ENCODE results near the gene PPIP5K1. TPM values are rescaled to one million over a fixed set of nuclear protein-coding genes. Genes with fewer than 3 reads are reported as not detected.
"Not testable (repeated sequence)": the region's sequence is repeated elsewhere in the genome, so short reads cannot be mapped to it uniquely, and the experiment has no call there.

Gene PPIP5K1
- total RNA-seq, 5 donors from 2014 or later (not counting 1 experiment from before 2014, with no cell fraction given): 30.0 to 47.1 (median 39.1) TPM

DNA sequence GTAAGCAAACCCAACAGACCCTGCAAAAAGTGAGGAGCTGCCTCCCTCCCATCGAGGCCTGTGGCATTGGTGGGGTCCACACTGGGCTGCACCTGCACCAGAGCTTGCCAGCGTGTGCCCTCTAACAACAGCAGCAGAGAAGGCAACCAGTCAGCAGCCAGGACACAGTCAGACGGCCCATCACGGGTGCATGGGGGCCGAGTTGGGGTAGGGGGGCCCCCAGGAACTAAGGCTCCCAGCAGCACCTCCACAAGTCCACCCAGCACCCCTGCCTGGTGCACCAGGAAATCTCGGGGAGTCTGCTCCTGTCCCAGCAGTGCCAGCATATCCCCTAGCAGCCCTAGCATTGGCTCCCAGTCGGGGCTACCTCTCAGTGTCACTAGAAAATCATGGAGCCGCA lies 27.7 kb upstream of the PPIP5K1 start:
- H3K9me3 ChIP-seq; CTCF ChIA-PET; H3K27ac Mint-ChIP-seq; H3K4me3 ChIP-seq (ENCODE audit: control insufficient read depth in 1 of 2, extremely low read depth in 1 of 2, low read length in 1 of 2); H3K36me3 ChIP-seq (ENCODE audit: control insufficient read depth in 2 of 2, extremely low read depth in 1 of 2, insufficient read depth in 1 of 2, low read length in 1 of 2); H3K4me1 Mint-ChIP-seq; H3K4me1 ChIP-seq (ENCODE audit: control insufficient read depth in 1 of 2, extremely low read depth in 1 of 2, insufficient read depth in 2 of 2, low read length in 2 of 2); POLR2A ChIA-PET; H3K27me3 ChIP-seq (replicated peaks in 1 of 2; ENCODE audit: control insufficient read depth in 2 of 2, extremely low read depth in 1 of 2, insufficient read depth in 2 of 2, low read length in 1 of 2); H3K4me3 Mint-ChIP-seq; H3K9me3 Mint-ChIP-seq; H3K36me3 Mint-ChIP-seq; H3K27ac ChIP-seq (ENCODE audit: low read length); ATAC-seq (replicated peaks in 1 of 4); DNase-seq: not testable (repeated sequence)
- H3K27me3 Mint-ChIP-seq: peaks cover 9 to 12% of the 10 kb centered on the region in 2 donors
- WGBS (ENCODE audit: insufficient coverage): no CpG with 5 or more reads among the region's 8 CpGs

DNA sequence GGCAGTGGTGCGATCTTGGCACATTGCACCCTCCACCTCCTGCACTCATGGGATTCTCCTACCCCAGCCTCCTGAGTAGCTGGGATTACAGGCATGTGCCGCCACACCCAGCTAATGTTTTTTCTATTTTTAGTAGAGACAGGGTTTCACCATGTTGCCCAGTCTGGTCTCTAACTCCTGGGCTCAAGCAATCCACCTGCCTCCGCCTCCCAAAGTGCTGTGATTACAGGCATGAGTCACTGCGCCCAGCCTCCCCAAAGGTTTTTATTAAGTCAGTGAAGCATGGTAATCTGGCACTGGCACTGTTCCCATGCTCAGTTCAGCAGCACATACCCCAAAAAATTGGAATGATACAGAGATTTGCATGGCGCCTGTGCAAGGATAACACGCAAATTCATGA lies 12.2 kb upstream of the PPIP5K1 start:
- H3K4me1 ChIP-seq (ENCODE audit: control insufficient read depth in 1 of 2, extremely low read depth in 1 of 2, insufficient read depth in 2 of 2, low read length in 2 of 2); H3K27ac ChIP-seq (ENCODE audit: low read length); DNase-seq; H3K4me1 Mint-ChIP-seq; H3K27ac Mint-ChIP-seq; CTCF ChIA-PET; H3K4me3 Mint-ChIP-seq; H3K9me3 Mint-ChIP-seq; H3K4me3 ChIP-seq (ENCODE audit: control insufficient read depth in 1 of 2, extremely low read depth in 1 of 2, low read length in 1 of 2); H3K9me3 ChIP-seq; H3K36me3 ChIP-seq (ENCODE audit: control insufficient read depth in 2 of 2, extremely low read depth in 1 of 2, insufficient read depth in 1 of 2, low read length in 1 of 2); ATAC-seq (replicated peaks in 1 of 4); H3K36me3 Mint-ChIP-seq; H3K27me3 ChIP-seq (replicated peaks in 1 of 2; ENCODE audit: control insufficient read depth in 2 of 2, extremely low read depth in 1 of 2, insufficient read depth in 2 of 2, low read length in 1 of 2): not testable (repeated sequence)
- 90% methylated on average over 4 of the region's 6 CpGs for WGBS (ENCODE audit: insufficient coverage)
- POLR2A ChIA-PET: interaction anchor here in 1 of 2 donors (0.6 kb wide), 1 partner anchor 204 kb away, joined by 3 read pairs; no protein-coding TSS in a partner anchor
- H3K27me3 Mint-ChIP-seq: peaks cover 20 to 24% of the 10 kb centered on the region in 2 donors

DNA sequence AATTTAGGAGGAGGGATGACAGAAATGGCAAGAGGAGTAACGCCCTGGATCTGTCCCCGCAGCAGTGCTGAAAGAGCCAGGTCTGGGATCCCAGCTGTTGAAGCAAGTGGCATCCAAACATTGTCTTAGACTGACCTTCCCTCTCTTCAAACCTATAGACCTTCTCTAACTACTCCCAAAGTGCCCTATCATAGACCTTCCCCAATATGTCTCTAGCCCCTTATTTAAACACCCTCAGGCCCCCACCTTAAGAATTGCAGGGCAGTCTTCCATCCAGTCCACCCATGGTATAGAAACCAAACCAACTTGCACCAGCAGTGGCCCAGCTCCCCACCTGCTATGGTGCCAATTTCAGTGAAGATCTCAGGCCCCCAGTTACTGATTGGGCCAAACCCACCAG lies 10.2 kb upstream of the PPIP5K1 start:
- POLR2A ChIA-PET; H3K27ac ChIP-seq (ENCODE audit: low read length); CTCF ChIA-PET; H3K4me1 ChIP-seq (ENCODE audit: control insufficient read depth in 1 of 2, extremely low read depth in 1 of 2, insufficient read depth in 2 of 2, low read length in 2 of 2); H3K9me3 ChIP-seq; H3K36me3 Mint-ChIP-seq; DNase-seq; H3K4me3 Mint-ChIP-seq; ATAC-seq (replicated peaks in 1 of 4); H3K27ac Mint-ChIP-seq; H3K4me3 ChIP-seq (ENCODE audit: control insufficient read depth in 1 of 2, extremely low read depth in 1 of 2, low read length in 1 of 2); H3K9me3 Mint-ChIP-seq; H3K4me1 Mint-ChIP-seq; H3K36me3 ChIP-seq (ENCODE audit: control insufficient read depth in 2 of 2, extremely low read depth in 1 of 2, insufficient read depth in 1 of 2, low read length in 1 of 2); H3K27me3 ChIP-seq (replicated peaks in 1 of 2; ENCODE audit: control insufficient read depth in 2 of 2, extremely low read depth in 1 of 2, insufficient read depth in 2 of 2, low read length in 1 of 2): not testable (repeated sequence)
- H3K27me3 Mint-ChIP-seq: peaks cover 27 to 28% of the 10 kb centered on the region in 2 donors
- WGBS (ENCODE audit: insufficient coverage): no CpG with 5 or more reads among the region's 2 CpGs

DNA sequence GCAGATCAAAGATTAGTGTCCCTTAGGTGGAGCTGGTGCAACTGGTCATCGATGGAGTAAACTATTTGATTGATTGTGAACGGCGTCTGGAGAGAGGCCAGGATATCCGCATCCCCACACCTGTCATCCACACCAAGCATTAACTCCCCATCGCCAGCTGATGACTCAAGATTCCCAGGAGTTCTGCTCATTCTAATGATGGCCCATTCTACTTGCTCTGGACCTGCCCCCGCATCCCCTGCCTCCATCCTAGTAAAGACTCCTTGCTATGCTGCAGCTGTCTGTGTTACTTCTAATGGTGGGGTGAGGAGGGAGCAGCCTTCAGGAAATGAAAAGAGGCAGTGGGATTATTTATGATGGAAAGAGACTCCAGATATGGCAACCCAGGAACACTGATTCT lies 9.1 kb upstream of the PPIP5K1 start:
- H3K27ac ChIP-seq (ENCODE audit: low read length); H3K36me3 Mint-ChIP-seq; DNase-seq; H3K9me3 Mint-ChIP-seq; H3K27me3 ChIP-seq (replicated peaks in 1 of 2; ENCODE audit: control insufficient read depth in 2 of 2, extremely low read depth in 1 of 2, insufficient read depth in 2 of 2, low read length in 1 of 2); H3K4me3 ChIP-seq (ENCODE audit: control insufficient read depth in 1 of 2, extremely low read depth in 1 of 2, low read length in 1 of 2); H3K27ac Mint-ChIP-seq; CTCF ChIA-PET; H3K4me1 ChIP-seq (ENCODE audit: control insufficient read depth in 1 of 2, extremely low read depth in 1 of 2, insufficient read depth in 2 of 2, low read length in 2 of 2); ATAC-seq (replicated peaks in 1 of 4); H3K4me3 Mint-ChIP-seq; H3K4me1 Mint-ChIP-seq; H3K36me3 ChIP-seq (ENCODE audit: control insufficient read depth in 2 of 2, extremely low read depth in 1 of 2, insufficient read depth in 1 of 2, low read length in 1 of 2); POLR2A ChIA-PET; H3K9me3 ChIP-seq: not testable (repeated sequence)
- WGBS (ENCODE audit: insufficient coverage): no CpG with 5 or more reads among the region's 6 CpGs
- H3K27me3 Mint-ChIP-seq: peaks cover 23 to 25% of the 10 kb centered on the region in 2 donors

DNA sequence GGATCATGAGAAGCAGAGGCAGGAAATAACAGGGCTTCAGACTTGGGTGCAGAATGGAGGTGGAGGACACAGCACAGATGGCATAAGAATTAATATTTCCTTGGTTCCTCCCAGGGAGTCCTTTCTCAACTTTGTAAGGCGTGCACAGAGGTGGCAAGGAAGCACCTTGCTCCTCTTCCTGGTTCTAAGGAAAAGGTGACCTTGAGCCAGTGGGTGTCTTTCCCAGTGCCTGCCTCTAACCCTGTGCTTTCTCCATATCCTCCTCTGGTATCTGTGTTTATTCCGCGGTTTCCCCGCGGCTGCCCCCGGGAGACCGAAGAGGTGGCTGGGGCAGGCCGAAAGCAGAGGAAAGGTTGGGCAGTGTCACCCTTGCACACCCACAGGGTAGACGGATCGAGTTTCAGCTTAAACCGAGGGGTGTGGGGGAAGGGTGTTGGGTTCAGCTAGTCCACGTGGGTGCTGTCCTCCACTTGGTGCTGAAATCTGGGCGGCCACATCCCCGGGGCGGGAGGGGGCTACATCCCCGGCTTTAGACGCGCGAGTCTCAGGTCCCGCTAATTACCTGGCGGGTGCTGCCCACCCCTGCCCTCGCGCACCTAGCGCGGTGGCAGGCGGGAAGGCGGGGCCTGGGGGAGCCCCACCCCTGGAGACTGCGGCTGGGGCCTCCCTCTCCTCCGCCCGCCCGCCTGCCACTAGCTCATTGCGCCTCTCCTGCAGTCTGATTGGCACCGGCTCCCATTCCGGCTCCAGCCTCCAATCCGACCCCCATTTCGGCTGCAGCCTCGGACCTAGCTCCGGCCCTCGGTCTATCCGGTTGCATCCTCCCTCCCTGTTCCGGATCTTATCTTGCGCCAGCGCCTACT lies 3.6 kb upstream of the PPIP5K1 start, which contains the start of gene CKMT1B:
TSS of gene CKMT1B (plus strand) at position 700 of the 863 bp plus-strand sequence. CDS start 192 bp downstream, outside the sequence.
- H3K4me3 Mint-ChIP-seq, POLR2A ChIA-PET: not testable (repeated sequence)
- peaks cover 12 to 14% of the 10 kb centered on the region in 2 donors for H3K27me3 Mint-ChIP-seq

DNA sequence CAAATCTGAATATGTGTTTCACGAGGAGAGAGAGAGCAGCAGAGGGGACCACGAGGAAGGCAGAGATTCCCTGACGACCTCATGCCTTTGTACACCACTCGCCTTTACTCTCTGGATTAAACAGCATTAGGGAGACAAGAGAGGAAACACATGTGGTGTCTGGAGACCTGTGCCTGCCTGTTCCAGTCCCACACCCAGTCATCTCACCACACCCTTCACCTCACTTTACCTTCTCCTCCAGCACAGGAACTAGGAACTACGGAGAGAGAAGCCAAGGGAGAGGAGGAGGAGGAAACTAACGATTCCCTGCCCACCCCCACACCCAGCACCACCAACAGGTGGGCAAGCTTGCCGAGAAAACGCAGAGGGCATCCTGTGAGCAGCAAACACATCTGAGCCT lies 2.8 kb upstream of the PPIP5K1 start:
- H3K9me3 Mint-ChIP-seq; DNase-seq; H3K4me3 ChIP-seq (ENCODE audit: control insufficient read depth in 1 of 2, extremely low read depth in 1 of 2, low read length in 1 of 2); H3K4me1 Mint-ChIP-seq; POLR2A ChIA-PET; H3K4me3 Mint-ChIP-seq; H3K27ac ChIP-seq (ENCODE audit: low read length); CTCF ChIA-PET; H3K27ac Mint-ChIP-seq; ATAC-seq (replicated peaks in 1 of 4); H3K36me3 Mint-ChIP-seq; H3K36me3 ChIP-seq (ENCODE audit: control insufficient read depth in 2 of 2, extremely low read depth in 1 of 2, insufficient read depth in 1 of 2, low read length in 1 of 2); H3K4me1 ChIP-seq (ENCODE audit: control insufficient read depth in 1 of 2, extremely low read depth in 1 of 2, insufficient read depth in 2 of 2, low read length in 2 of 2); H3K27me3 ChIP-seq (replicated peaks in 1 of 2; ENCODE audit: control insufficient read depth in 2 of 2, extremely low read depth in 1 of 2, insufficient read depth in 2 of 2, low read length in 1 of 2); H3K9me3 ChIP-seq: not testable (repeated sequence)
- 10% methylated on average over 2 of the region's 8 CpGs for WGBS (ENCODE audit: insufficient coverage)
- H3K27me3 Mint-ChIP-seq: peaks cover 9 to 11% of the 10 kb centered on the region in 2 donors

More for the DNA sequence above, 3.6 kb upstream of the PPIP5K1 start, which contains the start of gene CKMT1B:
- CTCF ChIA-PET; H3K36me3 Mint-ChIP-seq; H3K4me1 ChIP-seq (ENCODE audit: control insufficient read depth in 1 of 2, extremely low read depth in 1 of 2, insufficient read depth in 2 of 2, low read length in 2 of 2); H3K9me3 ChIP-seq; H3K4me3 ChIP-seq (ENCODE audit: control insufficient read depth in 1 of 2, extremely low read depth in 1 of 2, low read length in 1 of 2); H3K4me1 Mint-ChIP-seq; H3K36me3 ChIP-seq (ENCODE audit: control insufficient read depth in 2 of 2, extremely low read depth in 1 of 2, insufficient read depth in 1 of 2, low read length in 1 of 2); H3K9me3 Mint-ChIP-seq; H3K27ac Mint-ChIP-seq; H3K27me3 ChIP-seq (replicated peaks in 1 of 2; ENCODE audit: control insufficient read depth in 2 of 2, extremely low read depth in 1 of 2, insufficient read depth in 2 of 2, low read length in 1 of 2); DNase-seq; H3K27ac ChIP-seq (ENCODE audit: low read length): not testable (repeated sequence)
- no CpG with 5 or more reads among the region's 43 CpGs for WGBS (ENCODE audit: insufficient coverage)
- ATAC-seq (replicated peaks in 1 of 4): peak in 3 of 4 experiments; percentile 10 to 19 (median 14)
